GM19023 (cell line): ENCODE results near the gene STMN1.
A peak's percentile ranks its signal among the peaks of the same experiment; 100 is the strongest.

Source experiments
- ATAC-seq: cut with Tn5 transposase; IDR thresholded peaks from one replicate; pipeline ENCODE4 v1.9.1; 2021; ENCODE audit warnings: mild to moderate bottlenecking, moderate library complexity; ENCODE audit not compliant: unreplicated experiment

The STMN1 gene

GRCh38 chr1:25871704-25872494 lies 34.3 kb downstream of the STMN1 start:
- ATAC-seq: no peak

DNA sequence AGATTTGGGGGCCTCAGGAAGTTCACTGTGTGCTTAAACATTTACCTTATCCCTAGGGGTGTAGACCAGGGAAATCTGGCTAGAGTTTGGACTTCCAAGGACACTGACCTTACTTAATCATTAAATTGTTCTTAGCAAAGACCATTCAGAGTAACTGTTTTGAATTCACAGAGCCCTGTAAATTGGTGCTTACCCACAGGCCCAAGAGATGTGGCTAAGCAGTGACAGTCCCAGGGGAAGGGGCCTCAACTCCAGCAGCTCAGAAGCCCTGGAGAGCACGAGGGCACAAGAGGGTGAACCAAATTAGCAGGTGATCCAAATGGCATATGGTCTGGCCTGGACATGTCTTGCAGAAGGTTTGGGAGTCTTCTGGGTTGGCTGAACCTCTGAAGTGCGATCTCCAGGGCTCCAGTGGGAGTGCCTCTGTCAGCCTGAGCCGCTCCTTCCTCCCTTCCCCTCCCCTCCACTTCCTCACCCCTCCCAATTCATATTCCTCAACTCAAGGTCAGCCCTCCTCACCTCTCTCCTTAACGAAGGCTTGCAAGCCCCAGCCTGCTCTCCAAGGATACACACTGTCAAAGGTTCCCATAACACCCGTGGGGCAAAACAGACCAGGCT lies 35.0 kb downstream of the STMN1 start:
- ATAC-seq: no peak

DNA sequence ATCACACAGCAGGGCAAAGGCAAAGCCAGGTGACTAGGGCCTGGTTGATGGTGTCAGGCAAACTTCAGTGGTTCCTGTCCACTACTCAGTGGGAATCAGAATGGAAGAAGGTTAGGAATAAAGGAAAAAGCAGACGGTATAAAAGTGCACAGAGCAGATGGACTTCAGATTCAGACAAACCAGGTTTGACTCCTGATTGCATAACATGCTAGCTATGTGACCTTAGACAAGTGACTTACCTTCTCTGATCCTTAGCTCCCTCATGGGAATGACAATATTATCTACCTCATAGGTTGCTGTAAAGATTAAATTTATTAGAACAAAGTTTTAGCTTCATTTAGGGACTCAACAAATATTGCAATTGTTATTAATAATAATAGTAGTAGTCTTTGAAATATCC lies 35.6 kb downstream of the STMN1 start:
- no peak for ATAC-seq

- ATAC-seq: no peak
Observed at GRCh38 chr1:25869909-25870606, 36.2 kb downstream of the STMN1 start.

GRCh38 chr1:25867210-25867991 lies 38.8 kb downstream of the STMN1 start:
- no peak for ATAC-seq

- no peak for ATAC-seq
Observed at GRCh38 chr1:25866288-25866687, 39.9 kb downstream of the STMN1 start.

DNA sequence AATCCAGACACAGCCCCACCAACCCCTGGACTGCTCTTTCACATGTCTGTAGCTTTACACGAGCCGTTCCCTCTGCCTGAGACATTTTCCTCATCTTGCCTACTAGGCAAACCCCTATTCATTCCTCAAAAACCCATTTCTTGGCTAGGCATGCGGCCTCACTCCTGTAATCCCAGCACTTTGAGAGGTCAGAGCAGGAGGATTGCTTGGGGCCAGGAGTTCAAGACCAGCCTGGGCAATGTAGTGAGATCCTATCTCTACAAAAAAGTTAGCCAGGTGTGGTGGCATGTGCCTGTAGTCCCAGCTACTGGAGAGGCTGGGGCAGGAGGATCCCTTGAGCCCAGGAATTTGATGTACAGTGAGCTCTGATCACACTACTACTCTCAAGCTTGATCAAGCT lies 41.8 kb downstream of the STMN1 start:
- no peak for ATAC-seq

- ATAC-seq: no peak
Observed at GRCh38 chr1:25863486-25864262, 42.5 kb downstream of the STMN1 start.

- no peak for ATAC-seq
Observed at GRCh38 chr1:25862785-25863485, 43.3 kb downstream of the STMN1 start.

DNA sequence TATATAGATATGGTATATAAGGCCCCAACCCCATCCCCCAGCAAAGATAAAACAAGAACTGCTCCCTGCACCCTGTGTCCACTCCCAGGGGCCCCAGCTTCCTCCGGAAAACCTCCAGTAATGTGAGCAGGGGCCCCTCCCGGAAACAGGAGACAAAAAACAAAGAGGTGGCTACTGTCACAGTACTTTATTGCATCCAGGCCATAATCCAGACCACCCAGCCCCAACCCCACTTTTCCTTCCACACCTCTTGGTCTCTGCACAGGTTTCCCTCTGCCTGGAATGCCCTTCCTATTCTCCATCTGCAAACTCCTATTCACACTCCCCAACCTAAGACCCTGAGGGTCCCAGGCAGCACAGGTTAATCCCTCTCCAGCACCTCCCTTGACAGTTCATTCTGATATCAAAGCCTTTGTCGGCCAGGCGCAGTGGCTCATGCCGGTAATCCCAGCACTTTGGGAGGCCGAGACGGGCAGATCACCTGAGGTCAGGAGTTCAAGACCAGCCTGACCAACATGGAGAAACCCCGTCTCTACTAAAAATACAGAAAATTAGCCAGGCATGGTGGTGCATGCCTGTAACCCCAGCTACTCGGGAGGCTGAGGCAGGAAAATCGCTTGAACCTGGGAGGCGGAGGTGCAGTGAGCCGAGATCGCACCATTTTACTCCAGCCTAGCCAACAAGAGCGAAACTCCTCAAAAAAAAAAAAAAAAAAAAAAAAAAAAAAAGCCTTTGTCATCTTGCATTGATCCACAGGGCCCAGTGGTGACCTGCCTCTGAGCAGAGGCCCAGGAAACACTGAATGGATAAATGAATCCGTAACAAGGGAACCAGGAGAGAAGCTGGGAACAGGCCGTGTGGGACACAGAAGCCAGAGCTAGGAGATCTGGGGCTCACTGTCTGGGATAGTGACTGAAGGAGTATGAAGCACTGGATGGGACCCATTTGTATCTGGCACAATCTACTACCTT lies 44.6 kb downstream of the STMN1 start:
- ATAC-seq: no peak

- ATAC-seq: peak; percentile 86
Observed at GRCh38 chr1:25858906-25859789, 47.1 kb downstream of the STMN1 start, which contains the start of gene AUNIP. Gene AUNIP (minus strand): TSS chr1:25859457. CDS start chr1:25859357, 100 bp downstream.

- no peak for ATAC-seq
Observed at GRCh38 chr1:25858494-25858893, 47.7 kb downstream of the STMN1 start.

DNA sequence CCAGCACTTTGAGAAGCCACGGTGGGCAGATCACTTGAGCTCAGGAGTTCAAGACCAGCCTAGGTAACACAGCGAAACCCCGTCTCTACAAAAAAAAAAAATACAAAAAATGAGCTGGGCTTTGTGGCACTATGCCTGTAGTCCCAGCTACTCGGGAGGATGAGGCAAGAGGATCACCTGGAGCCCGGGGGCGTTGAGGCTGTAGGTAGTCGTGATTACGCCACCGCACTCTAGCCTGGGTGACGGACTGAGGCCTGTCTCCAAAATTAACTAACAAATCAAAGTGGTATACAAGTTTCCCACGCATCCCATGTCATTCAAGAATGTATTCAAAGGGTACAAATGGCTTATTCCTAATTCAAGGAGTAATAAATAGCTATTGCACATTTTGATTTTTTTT lies 49.4 kb downstream of the STMN1 start:
- no peak for ATAC-seq

DNA sequence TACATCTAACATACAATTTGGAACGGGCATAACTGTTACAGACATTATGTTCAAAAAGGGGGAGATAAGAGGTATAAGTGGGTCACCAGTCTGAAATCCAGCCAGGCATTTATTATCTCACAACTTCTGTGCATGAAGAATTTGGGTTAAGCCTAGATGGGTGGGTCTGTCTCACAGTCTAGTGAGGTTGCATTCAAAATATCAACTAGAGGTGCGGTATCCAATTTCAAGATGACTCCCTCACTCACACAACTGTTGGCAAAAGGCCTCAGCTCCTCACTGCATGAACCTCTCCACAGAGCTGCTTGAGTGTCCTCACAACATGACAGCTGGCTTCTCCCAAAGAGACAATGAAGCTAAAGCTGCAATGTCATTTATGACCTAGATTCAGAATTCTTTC lies 51.7 kb downstream of the STMN1 start:
- ATAC-seq: no peak
